Sigmoid colon (tissue), 4 donors: Measurements from ENCODE around the gene RPL10.

Experiments used
- EP300 ChIP-seq, 4 donors: sonication (generic); formaldehyde crosslinking; IDR thresholded peaks; one replicate each; pipeline ENCODE4 v1.6.1; 2017; ENCODE audit warnings: antibody characterized with exemption in 4 of 4
- POLR2A ChIP-seq, 2 donors: fragments of 450-650 bp; IDR thresholded peaks; one replicate each; pipeline ENCODE4 v1.6.1; 2016; ENCODE audit warnings: antibody characterized with exemption in 2 of 2, mild to moderate bottlenecking in 2 of 2, moderate library complexity in 2 of 2
- POLR2AphosphoS5 ChIP-seq, 4 donors: sonication (generic); formaldehyde crosslinking; IDR thresholded peaks; one replicate each; pipeline ENCODE4 v1.6.1; 2017; ENCODE audit warnings: antibody characterized with exemption in 4 of 4
- TF ChIP-seq, protein P1 (sequence below), 4 experiments: fragments of 450-650 bp in 3 of 4; fragments of 200-600 bp in 1 of 4; IDR thresholded peaks; one replicate each; pipeline ENCODE4 v1.5.1; 2016 to 2019; ENCODE audit warnings: antibody characterized with exemption in 4 of 4, mild to moderate bottlenecking in 3 of 4, moderate library complexity in 2 of 4

DNA sequence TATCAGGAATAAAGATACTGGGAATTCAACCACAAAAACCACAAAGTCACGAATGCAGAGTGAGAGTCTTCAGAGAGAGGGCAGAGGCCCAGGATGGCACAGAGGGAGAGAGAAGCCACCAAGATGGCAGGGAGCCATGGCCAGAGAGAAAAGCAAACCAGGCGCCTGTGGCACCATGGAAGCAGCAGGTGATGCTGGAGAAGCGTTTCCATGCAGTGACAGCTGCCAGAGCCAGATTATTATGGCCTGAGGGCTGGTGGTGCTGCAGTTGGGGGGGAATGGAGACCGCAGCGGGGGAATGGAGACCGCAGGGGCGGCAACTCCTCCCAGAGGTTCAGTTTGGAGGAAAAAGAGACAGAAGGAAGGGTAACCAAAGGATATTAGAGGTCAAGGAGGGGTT lies 19.0 kb downstream of the RPL10 start:
- TF ChIP-seq EP300 (IDR thresholded peaks at IDR 0.05) (no peak), POLR2A (IDR thresholded peaks at IDR 0.05) (no peak), POLR2AphosphoS5 (IDR thresholded peaks at IDR 0.05) (no peak)
- TF ChIP-seq, protein P1, sequence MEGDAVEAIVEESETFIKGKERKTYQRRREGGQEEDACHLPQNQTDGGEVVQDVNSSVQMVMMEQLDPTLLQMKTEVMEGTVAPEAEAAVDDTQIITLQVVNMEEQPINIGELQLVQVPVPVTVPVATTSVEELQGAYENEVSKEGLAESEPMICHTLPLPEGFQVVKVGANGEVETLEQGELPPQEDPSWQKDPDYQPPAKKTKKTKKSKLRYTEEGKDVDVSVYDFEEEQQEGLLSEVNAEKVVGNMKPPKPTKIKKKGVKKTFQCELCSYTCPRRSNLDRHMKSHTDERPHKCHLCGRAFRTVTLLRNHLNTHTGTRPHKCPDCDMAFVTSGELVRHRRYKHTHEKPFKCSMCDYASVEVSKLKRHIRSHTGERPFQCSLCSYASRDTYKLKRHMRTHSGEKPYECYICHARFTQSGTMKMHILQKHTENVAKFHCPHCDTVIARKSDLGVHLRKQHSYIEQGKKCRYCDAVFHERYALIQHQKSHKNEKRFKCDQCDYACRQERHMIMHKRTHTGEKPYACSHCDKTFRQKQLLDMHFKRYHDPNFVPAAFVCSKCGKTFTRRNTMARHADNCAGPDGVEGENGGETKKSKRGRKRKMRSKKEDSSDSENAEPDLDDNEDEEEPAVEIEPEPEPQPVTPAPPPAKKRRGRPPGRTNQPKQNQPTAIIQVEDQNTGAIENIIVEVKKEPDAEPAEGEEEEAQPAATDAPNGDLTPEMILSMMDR (IDR thresholded peaks at IDR 0.05) = no peak
